Activated T-cell treated with anti-CD3 and anti-CD28 coated beads for 24 hours (primary cell): ENCODE results near the gene NRBF2.
"Not testable (repeated sequence)": the region's sequence is repeated elsewhere in the genome, so short reads cannot be mapped to it uniquely, and the experiment has no call there.

Experiments
- DNase-seq: peaks from one replicate; pipeline ENCODE4 v3.0.0-alpha.2; 2020; ENCODE audit warnings: low read depth

NRBF2 gene

DNA sequence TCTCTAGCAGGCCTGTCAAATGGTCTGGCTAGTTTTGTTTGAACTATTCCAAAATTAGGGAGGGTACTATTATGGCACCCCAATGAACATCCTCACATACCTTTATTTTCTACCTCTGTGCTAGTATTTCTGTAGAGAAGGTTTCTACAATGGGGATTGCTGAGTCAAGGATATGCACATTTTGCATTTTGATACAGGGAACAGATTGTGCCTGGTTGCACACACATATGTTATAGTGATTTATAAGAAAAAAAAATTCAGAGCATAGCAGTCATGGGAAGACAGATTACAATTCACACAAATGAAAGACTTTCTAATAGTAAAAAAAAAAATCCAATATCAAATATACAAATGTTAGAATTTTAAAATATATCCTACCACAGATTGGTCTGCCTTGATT lies 14.1 kb upstream of the NRBF2 start:
- DNase-seq: no peak

GRCh38 chr10:63120554-63120953 lies 12.6 kb upstream of the NRBF2 start:
- DNase-seq: no peak

GRCh38 chr10:63123727-63124362 lies 9.3 kb upstream of the NRBF2 start:
- no peak for DNase-seq

DNA sequence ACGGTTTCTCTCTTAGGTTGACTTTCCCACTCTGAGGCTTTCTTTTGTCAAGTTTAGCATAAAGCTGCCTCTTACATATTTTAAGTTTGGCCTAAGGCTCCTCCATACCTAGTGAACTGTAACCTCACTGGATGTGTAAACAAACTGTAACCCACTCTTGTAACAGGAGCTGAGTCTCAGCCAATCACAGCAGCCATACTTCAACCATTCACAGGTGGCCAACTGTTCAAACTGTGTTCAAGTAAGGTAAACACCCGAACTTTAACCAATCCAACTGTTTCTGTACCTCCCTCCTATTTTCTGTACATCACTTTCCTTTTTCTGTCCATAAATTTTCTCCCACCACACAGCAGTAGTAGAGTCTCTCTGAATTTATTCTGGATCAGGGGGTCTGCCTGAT lies 7.7 kb upstream of the NRBF2 start:
- no peak for DNase-seq

DNA sequence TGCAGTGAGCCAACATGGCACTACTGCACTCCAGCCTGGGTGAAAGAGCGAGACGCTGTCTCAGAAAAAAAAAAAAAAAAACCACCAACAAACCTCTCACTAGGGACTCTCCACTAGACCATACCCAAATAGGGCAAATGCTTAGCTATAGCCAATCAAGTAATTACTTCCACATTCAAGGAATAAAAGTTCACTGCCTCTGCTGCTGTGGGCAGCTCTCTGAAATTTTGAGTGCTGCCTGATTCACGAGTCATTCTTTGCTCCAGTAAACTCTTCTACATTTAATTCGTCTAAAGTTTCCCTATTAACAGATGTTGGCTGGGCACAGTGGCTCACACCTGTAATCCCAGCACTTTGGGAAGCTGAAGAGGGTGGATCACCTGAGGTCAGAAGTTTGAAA lies 4.7 kb upstream of the NRBF2 start:
- no peak for DNase-seq

- no peak for DNase-seq
Observed at GRCh38 chr10:63129888-63130287, 3.2 kb upstream of the NRBF2 start.

DNA sequence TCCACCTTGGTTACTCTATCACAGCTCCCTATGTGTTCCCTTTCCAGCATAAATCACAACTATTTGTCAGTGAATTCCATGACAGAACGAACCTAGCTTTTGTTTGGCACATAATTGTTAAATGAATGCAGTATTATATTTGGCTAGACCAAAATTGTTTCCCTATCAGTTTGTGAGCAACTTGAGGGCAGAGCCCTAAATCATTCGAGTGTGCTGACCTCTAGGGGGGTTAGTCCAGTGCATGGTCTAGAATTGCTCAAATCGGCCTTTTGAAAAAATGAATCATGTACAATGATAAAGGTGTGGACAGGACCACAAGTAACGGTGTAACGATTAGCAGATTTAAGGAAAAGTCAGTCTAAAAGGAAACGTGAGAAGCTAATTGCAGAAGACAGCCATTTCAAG lies 475 bp upstream of the NRBF2 start:
- no peak for DNase-seq

DNA sequence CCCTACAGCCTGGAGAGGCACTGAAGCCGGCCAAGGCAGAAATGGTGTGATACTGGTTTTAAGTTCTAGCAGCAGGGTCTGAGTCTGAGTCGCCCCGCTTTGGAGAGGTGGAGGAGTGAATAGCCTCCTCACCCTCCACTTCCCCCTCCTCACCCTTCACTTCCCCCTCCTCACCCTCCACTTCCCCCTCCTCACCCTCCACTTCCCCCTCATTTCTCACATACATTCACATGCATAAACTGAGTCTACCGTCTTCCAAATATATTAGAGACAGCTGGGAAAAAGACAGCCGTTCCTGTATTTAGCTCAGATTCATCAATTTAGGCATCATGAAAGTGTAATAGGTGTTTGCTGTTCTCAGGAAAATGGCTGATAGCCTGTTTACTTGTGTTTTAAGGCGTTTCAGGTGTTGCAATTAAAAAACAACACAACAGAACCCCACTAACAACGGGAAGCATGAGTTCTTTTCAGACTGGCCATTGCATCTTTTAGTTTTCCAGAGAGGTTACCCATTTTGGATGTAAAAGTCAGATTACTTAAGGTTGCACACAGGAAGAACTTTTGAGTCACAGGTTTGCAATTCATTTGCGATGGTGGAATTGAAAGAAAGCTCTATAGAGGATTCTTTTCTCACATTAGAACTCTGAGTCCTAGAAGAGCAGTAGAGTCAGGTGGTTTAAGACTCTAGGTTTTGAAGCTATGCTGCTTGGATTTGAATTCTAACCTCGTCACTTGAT lies 861 bp downstream of the NRBF2 start:
- DNase-seq: no peak

GRCh38 chr10:63137306-63137705 lies 4.2 kb downstream of the NRBF2 start:
- no peak for DNase-seq

- no peak for DNase-seq
Observed at GRCh38 chr10:63140077-63140476, 6.9 kb downstream of the NRBF2 start.

- DNase-seq: no peak
Observed at GRCh38 chr10:63142136-63142535, 9.0 kb downstream of the NRBF2 start.

DNA sequence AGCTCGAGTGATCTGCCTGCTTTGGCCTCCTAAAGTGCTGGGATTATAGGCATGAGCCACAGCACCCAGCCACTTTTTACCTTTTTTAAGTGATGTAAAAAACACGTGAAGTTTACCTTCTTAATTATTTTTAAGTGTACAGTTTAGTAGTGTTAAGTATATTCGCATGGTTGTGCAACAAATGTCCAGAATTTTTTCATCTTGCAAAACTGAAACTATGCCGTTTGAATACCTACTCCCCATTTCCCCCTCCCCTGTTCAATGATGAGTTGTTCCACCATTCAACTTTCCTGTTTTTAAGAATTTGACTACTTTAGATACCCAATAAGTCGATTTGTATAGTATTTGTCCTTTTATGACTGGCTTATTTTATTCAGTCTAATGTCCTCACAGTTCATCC lies 10.9 kb downstream of the NRBF2 start:
- DNase-seq: no peak

- DNase-seq: no peak
Observed at GRCh38 chr10:63145782-63146181, 12.7 kb downstream of the NRBF2 start.

DNA sequence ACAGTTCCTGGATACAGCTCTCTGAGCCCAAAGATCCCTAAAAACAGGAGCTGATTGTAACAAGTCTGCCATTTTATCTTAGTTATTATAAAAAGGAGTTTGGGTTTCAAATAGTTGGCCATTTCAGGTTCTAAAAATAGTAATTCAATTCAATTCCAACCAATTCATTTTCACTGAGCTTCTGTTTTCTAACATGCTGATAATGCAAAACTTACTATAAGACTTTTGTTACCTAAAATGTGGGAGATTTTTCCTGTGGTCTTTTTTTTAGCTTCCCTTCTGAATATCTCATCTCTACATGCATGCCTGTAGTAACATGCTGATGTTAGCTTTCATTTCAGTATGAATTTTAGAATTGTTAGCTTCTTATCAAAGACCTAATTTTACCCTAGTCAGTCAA lies 13.4 kb downstream of the NRBF2 start:
- no peak for DNase-seq

DNA sequence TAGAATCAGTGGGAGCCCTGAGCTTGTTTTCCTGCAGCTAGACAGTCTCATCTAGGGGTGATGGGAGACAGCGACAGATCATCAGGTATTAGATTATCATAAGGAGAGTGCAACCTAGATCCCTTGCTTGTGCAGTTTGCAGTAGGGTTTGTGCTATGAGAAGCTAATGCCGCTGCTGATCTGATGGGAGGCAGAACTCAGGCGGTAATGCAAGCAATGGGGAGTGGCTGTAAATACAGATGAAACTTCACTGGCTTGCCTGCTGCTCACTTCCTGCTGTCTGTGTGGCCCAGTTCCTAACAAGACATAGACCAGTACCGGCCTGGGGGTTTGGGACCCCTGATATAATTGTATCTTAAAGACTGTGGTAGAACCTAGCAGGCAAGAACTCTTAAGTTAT lies 17.6 kb downstream of the NRBF2 start:
- DNase-seq: no peak

DNA sequence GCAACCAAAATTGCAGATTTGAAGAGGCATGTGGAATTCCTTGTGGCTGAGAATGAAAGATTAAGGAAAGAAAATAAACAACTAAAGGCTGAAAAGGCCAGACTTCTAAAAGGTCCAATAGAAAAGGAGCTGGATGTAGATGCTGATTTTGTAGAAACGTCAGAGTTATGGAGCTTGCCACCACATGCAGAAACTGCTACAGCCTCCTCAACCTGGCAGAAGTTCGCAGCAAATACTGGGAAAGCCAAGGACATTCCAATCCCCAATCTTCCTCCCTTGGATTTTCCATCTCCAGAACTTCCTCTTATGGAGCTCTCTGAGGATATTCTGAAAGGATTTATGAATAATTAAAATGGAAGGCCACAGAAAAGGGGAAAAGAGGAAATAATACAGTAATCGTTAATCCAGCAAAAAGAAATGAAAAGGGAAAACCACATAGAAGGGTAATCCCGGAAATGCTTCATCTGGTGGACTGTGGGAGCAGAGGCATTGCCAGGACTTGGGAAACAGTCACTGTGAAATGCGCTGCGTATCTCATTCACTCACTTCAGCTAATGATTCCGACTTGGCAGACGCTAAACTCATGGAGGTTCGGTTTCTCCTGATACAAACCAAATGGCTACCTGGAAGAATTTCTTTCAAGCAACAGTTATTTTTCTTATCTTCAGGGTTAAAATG lies 20.9 kb downstream of the NRBF2 start:
- not testable (repeated sequence) for DNase-seq

GRCh38 chr10:63154546-63155387 lies 21.6 kb downstream of the NRBF2 start:
- no peak for DNase-seq

GRCh38 chr10:63155388-63156020 lies 22.4 kb downstream of the NRBF2 start:
- no peak for DNase-seq

DNA sequence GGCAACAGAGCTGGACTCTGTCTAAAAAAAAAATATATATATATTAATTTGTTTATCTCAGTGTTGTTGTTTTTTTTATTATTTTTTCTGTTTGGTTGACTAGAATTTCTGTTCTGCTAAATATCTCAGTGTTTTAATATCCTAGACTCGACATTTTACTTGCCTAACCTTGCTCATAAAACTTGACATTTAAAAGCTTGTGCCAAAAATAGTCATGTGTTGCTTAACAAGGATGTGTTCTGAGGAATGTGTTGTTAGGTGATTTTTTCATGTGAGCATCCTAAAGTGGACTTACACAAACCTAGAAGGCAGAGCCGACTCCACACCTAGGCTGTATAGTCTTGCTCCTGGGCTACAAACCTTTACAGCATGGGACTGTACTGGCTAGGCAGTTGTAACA lies 23.1 kb downstream of the NRBF2 start:
- DNase-seq: no peak

- DNase-seq: peak; percentile 28
Observed at GRCh38 chr10:63157845-63158624, 24.9 kb downstream of the NRBF2 start.

DNA sequence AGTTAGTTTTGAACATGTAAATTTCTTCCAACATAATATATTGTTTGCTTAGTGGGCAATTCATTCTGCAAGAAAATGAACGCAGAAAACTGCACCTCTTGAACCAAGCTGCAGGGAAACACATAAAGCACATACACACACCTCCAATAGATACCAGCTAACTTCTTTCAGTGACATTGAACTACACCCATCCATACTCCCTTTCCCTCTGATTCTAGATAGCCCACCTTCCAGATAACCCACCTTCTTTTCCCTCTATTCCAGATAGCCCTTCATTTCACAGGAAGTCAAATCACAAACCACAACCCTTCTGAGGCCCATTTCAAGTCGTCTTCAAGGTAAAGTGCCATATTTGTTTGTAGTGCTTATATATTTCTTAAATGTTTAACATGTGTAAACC lies 28.5 kb downstream of the NRBF2 start:
- no peak for DNase-seq
